Liver (tissue), 9 donors: Measurements from ENCODE around the gene PRR5L. TPM values are rescaled to one million over a fixed set of nuclear protein-coding genes. Genes with fewer than 3 reads are reported as not detected.

ENCODE experiments used
- DNase-seq: peaks from one replicate; pipeline ENCODE4 v3.0.0-alpha.2; 2017; ENCODE audit warnings: low spot score
- H3K27ac ChIP-seq, 2 donors: one replicate each; pipeline ENCODE4 v1.7.0; 2013; ENCODE audit warnings: inconsistent platforms in 2 of 2, low read length in 2 of 2, control low read depth in 1 of 2, low read depth in 1 of 2, mild to moderate bottlenecking in 1 of 2
- H3K27me3 ChIP-seq, 4 donors: one replicate each; pipeline versions ENCODE4 v1.6.1 to v1.7.0; 2013; ENCODE audit warnings: low read length in 3 of 4, inconsistent platforms in 1 of 4, mild to moderate bottlenecking in 1 of 4, moderate library complexity in 1 of 4; ENCODE audit not compliant: control insufficient read depth in 4 of 4, insufficient read depth in 4 of 4
- H3K36me3 ChIP-seq, 4 donors: one replicate each; pipeline versions ENCODE4 v1.6.1 to v1.7.0; 2013; ENCODE audit warnings: low read length in 3 of 4, mild to moderate bottlenecking in 3 of 4, low read depth in 1 of 4, moderate library complexity in 1 of 4; ENCODE audit not compliant: control insufficient read depth in 4 of 4, insufficient read depth in 3 of 4
- H3K4me1 ChIP-seq, 4 donors: one replicate each; pipeline versions ENCODE4 v1.6.1 to v1.7.0; 2013; ENCODE audit warnings: low read length in 3 of 4, mild to moderate bottlenecking in 3 of 4, moderate library complexity in 1 of 4; ENCODE audit not compliant: control insufficient read depth in 4 of 4, insufficient read depth in 4 of 4
- H3K4me3 ChIP-seq, 3 donors: one replicate each; pipeline versions ENCODE4 v1.6.1 to v1.7.0; 2013; ENCODE audit warnings: low read length in 3 of 3, control low read depth in 1 of 3, low read depth in 1 of 3, mild to moderate bottlenecking in 1 of 3
- H3K9ac ChIP-seq, 2 donors: one replicate each; pipeline ENCODE4 v1.7.0; 2013; ENCODE audit warnings: low read length in 2 of 2, mild to moderate bottlenecking in 2 of 2, moderate library complexity in 2 of 2, control low read depth in 1 of 2, low read depth in 1 of 2
- H3K9me3 ChIP-seq, 4 donors: one replicate each; pipeline versions ENCODE4 v1.6.1 to v1.7.0; 2013; ENCODE audit warnings: low read length in 3 of 4; ENCODE audit not compliant: control insufficient read depth in 4 of 4
- EGR1 ChIP-seq, 2 donors: IDR thresholded peaks; 2 replicates each; pipeline ENCODE4 v1.6.1; 2016 to 2018; ENCODE audit warnings: antibody characterized with exemption in 2 of 2, low read depth in 2 of 2
- FOXA1 ChIP-seq: IDR thresholded peaks from 2 replicates; pipeline ENCODE4 v1.6.1; 2016; ENCODE audit warnings: antibody characterized with exemption
- FOXA2 ChIP-seq: IDR thresholded peaks from 2 replicates; pipeline ENCODE4 v1.6.1; 2016; ENCODE audit warnings: antibody characterized with exemption
- GABPA ChIP-seq, 2 donors: IDR thresholded peaks in 1 of 2; conservative IDR thresholded peaks in 1 of 2; 2 replicates each; pipeline ENCODE4 v1.6.1; 2016; ENCODE audit warnings: antibody characterized with exemption in 2 of 2, mild to moderate bottlenecking in 1 of 2, moderate library complexity in 1 of 2
- HNF4A ChIP-seq, 2 donors: conservative IDR thresholded peaks; 2 replicates each; pipeline ENCODE4 v1.6.1; 2016; ENCODE audit warnings: antibody characterized with exemption in 2 of 2, mild to moderate bottlenecking in 2 of 2
- HNF4G ChIP-seq: IDR thresholded peaks from 2 replicates; pipeline ENCODE4 v1.6.1; 2016; ENCODE audit warnings: antibody characterized with exemption
- JUND ChIP-seq, 2 donors: IDR thresholded peaks; 2 replicates each; pipeline ENCODE4 v1.6.1; 2016; ENCODE audit warnings: antibody characterized with exemption in 2 of 2
- MAX ChIP-seq: IDR thresholded peaks from 2 replicates; pipeline ENCODE4 v1.6.1; 2016; ENCODE audit warnings: antibody characterized with exemption
- NR2F2 ChIP-seq: IDR thresholded peaks from 2 replicates; pipeline ENCODE4 v1.6.1; 2016; ENCODE audit warnings: antibody characterized with exemption
- RAD21 ChIP-seq, 2 donors: IDR thresholded peaks; 2 replicates each; pipeline ENCODE4 v1.6.1; 2016; ENCODE audit warnings: antibody characterized with exemption in 2 of 2, mild to moderate bottlenecking in 2 of 2
- REST ChIP-seq: IDR thresholded peaks from 2 replicates; pipeline ENCODE4 v1.6.1; 2016; ENCODE audit warnings: antibody characterized with exemption, mild to moderate bottlenecking
- RXRA ChIP-seq, 2 donors: IDR thresholded peaks; 2 replicates each; pipeline ENCODE4 v1.6.1; 2017 to 2018; ENCODE audit warnings: antibody characterized with exemption in 2 of 2, mild to moderate bottlenecking in 1 of 2
- SP1 ChIP-seq: IDR thresholded peaks from 2 replicates; pipeline ENCODE4 v1.6.1; 2018; ENCODE audit warnings: antibody characterized with exemption, mild to moderate bottlenecking
- TAF1 ChIP-seq: conservative IDR thresholded peaks from 2 replicates; pipeline ENCODE4 v1.6.1; 2016; ENCODE audit warnings: antibody characterized with exemption, mild to moderate bottlenecking
- YY1 ChIP-seq: IDR thresholded peaks from 2 replicates; pipeline ENCODE4 v1.6.1; 2016; ENCODE audit warnings: antibody characterized with exemption, mild to moderate bottlenecking
- ZBTB33 ChIP-seq: IDR thresholded peaks from 2 replicates; pipeline ENCODE4 v1.6.1; 2016; ENCODE audit warnings: antibody characterized with exemption
- WGBS: extraction: QIAGEN DNeasy Blood & Tissue Kit; methylation state at CpG from one replicate; pipeline ENCODE4 v1.1.7; 2013; 5-methylcytosine and 5-hydroxymethylcytosine counted together
- polyA plus RNA-seq, 2 donors: library from polyadenylated mRNA; stranded (reverse) in 1 of 2; unstranded in 1 of 2; fragments of 200-250 nt in 1 of 2; fragments of >200 nt in 1 of 2; fragmentation: Nextera tagmentation in 1 of 2; extraction: Ambion mirVana in 1 of 2; gene quantifications; one replicate each; pipeline versions ENCODE4 v1.2.1 to v1.2.3, GENCODE V29; 2013 to 2015
- total RNA-seq, 2 donors: library from RNA; depleted of rRNA; stranded (reverse); fragments of >200 nt; gene quantifications; one replicate each; pipeline ENCODE4 v1.2.3, GENCODE V29; 2014
- TF ChIP-seq, protein P1 (sequence below): IDR thresholded peaks from 2 replicates; pipeline ENCODE4 v1.6.1; 2016; ENCODE audit warnings: antibody characterized with exemption
- TF ChIP-seq, protein P2 (sequence below): fragments of 150-350 bp; IDR thresholded peaks from 2 replicates; pipeline ENCODE4 v1.5.1; 2017; ENCODE audit warnings: improper control_type of control experiment, low read depth, low read length; ENCODE audit not compliant: missing input control
- donor health status: healthy.
- donor health status: healthy.
- donor health status: healthy.
- donor health status: healthy.
- donor health status: healthy.

PRR5L gene
- total and polyA plus RNA-seq, 4 donors = 1.2 to 8.5 (median 4.5) TPM

GRCh38 chr11:36475192-36475591 is 179.1 kb downstream of the PRR5L start:
- Histone ChIP-seq H3K4me3 (no peak overlapping the region), H3K36me3 (no peaks in the 10 kb centered on the region), H3K4me1 (no peaks in the 10 kb centered on the region), H3K9ac (no peak overlapping the region), H3K27me3 (no peaks in the 10 kb centered on the region), H3K9me3 (no peaks in the 10 kb centered on the region), H3K27ac (no peak overlapping the region)
- no peak for DNase-seq
- WGBS = 59% methylated on average over 1 of the region's 1 CpG
- TF ChIP-seq HNF4G (no peak), REST (no peak), RAD21 (IDR thresholded peaks at IDR 0.05) (no peak), GABPA (IDR thresholded peaks at IDR 0.05 in 1 of 2, conservative IDR thresholded peaks at IDR 0.05 in 1 of 2) (no peak), ZBTB33 (no peak), TAF1 (no peak), YY1 (no peak), FOXA2 (no peak), MAX (no peak), JUND (IDR thresholded peaks at IDR 0.05) (no peak), NR2F2 (no peak), SP1 (no peak), FOXA1 (no peak), RXRA (IDR thresholded peaks at IDR 0.05) (no peak), HNF4A (conservative IDR thresholded peaks at IDR 0.05) (no peak), EGR1 (IDR thresholded peaks at IDR 0.05; ENCODE audit: low read depth in 2 of 2) (no peak)
- TF ChIP-seq, protein P1, sequence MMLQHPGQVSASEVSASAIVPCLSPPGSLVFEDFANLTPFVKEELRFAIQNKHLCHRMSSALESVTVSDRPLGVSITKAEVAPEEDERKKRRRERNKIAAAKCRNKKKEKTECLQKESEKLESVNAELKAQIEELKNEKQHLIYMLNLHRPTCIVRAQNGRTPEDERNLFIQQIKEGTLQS = no peak
- TF ChIP-seq, protein P2, sequence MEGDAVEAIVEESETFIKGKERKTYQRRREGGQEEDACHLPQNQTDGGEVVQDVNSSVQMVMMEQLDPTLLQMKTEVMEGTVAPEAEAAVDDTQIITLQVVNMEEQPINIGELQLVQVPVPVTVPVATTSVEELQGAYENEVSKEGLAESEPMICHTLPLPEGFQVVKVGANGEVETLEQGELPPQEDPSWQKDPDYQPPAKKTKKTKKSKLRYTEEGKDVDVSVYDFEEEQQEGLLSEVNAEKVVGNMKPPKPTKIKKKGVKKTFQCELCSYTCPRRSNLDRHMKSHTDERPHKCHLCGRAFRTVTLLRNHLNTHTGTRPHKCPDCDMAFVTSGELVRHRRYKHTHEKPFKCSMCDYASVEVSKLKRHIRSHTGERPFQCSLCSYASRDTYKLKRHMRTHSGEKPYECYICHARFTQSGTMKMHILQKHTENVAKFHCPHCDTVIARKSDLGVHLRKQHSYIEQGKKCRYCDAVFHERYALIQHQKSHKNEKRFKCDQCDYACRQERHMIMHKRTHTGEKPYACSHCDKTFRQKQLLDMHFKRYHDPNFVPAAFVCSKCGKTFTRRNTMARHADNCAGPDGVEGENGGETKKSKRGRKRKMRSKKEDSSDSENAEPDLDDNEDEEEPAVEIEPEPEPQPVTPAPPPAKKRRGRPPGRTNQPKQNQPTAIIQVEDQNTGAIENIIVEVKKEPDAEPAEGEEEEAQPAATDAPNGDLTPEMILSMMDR = no peak
